ENCODE results near the gene PEX5L.
"Not testable (repeated sequence)": the region's sequence is repeated elsewhere in the genome, so short reads cannot be mapped to it uniquely, and the experiment has no call there.

Gene PEX5L

DNA sequence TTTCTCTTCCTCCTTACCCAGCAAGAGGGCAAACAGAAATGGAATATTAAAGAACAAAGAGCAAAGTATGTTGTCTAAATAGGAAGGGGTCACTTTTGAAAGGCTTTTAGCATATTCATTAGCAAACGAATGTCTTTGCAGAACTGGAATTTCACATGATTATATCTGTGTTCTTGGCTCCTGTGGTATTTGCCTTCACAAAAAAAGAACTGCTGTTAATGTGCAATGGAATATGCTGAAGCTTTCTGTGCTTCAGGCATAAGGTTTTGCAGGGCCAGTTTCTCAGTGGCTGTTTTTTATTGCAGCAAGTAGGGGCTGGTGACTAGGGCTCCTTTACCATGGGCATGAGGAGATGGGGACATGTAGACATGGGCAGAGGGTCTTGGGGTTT lies 210.5 kb downstream of the PEX5L start:
- no peak for DNase-seq

DNA sequence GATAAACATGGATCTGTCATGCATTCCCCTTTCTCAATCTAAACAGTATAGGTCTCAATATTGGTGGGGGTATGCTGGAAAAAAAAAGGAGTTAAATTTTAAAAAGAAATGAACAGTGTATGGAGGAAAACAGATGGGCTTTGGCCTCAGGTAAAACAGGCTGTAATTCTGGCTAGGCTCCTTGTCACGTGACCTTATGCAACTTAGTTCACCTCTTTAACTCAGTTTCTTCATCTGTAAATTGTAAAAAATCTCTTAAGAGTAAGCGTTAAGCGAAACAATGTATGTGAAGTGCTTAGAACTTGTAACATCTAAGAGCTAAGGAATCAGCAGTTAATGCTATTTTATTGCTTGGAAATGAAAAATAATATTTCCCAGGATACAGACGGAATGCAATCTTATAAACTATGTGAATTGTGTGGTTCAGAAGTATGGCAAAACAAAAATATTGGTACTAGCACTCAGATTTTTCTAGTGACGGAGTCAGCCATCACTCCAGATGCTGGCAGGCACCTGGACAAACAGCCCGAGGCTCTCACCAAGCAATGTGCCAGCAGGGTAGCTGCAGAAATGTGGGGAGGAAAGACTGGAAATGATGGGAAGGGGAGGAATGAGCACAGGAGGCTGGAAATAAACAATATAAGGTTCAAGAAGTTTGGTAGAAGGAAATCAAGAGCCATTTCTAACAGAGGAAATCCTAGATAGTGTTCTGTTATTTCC lies 211.1 kb downstream of the PEX5L start:
- no peak for DNase-seq

DNA sequence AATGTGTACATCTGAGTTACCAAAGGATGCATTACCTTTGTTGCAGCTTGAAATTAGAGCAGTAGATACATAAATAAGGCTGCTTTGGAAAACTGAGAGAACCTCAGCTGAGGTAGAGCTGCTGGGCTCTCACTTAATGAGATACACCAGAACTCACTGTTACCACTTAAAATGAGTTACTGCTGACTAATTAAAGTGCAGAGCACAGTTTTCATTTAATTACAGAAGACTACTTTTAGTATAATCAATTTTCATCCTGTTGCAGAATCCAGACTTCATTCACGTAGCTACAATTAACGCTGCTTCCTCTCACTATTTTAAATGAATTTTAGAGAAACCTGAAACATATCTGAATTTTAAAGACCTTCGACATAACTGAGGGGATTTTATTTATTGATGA lies 214.4 kb downstream of the PEX5L start:
- no peak for DNase-seq

DNA sequence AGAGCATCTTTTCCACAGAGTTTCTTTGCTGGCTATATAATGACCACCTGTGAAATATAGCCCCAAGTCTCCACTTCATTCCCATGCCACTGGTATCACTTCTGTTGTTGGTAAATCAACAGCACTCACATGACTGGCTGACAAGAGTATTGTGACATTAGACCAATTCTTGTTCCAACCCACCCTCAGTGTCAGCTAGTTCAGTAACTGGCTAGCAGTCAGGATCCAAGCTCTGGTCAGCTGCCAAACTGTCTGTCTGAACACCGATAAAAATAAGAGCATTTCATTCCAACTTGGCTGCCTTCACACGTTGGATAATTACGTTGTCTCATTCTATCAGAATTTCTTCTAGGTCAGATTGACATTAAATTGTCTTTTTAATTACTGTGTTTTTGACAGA lies 217.4 kb downstream of the PEX5L start:
- DNase-seq: no peak

DNA sequence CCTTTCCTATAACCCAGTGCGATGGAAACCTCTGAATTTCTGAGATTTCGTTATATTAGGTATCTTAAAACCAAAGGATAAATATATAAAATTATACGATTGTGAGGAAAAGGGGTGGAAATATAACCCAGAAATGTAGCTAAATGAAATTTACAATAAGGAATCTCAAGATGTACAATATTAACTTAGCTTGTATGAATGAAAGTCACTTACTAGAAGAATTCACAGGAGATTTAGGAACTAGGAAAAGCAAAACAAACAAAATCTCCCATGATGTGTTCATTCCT lies 224.7 kb downstream of the PEX5L start:
- DNase-seq: no peak

DNA sequence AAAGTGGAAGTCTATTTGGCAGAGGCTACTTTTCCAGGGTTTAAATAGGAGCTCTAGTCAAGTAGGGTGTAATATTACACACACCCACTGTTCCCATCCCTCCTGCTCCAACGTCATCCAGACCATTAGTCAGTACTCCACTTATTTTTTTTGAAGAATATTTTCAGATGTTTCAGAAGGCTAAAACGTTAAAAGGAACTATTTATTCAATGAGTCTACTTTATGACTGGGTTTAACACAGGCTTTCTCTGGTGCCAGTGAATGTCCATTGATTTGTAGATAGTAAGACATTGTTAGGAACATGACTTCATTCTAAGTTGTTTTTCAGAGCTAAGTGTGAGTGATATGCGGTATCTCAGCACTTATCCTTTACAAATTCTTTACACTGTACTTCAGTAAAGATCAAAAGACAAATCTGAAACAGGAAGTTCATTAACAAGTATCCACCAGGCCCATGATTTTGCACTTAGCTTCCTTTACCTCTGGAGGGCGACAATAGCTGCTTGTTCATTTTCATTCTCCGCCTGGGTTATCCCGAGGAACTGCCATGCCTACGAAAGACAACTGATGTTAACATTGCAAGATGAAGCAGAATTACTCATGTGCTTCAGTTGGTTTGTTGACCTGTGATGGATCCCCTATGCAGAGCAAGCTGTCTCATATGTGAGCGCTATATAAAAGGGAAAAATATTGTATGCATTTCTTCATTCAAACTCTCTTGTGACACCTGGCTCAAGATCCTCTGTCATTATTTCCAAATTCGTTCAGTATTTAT lies 225.2 kb downstream of the PEX5L start:
- DNase-seq: peak; percentile 28

DNA sequence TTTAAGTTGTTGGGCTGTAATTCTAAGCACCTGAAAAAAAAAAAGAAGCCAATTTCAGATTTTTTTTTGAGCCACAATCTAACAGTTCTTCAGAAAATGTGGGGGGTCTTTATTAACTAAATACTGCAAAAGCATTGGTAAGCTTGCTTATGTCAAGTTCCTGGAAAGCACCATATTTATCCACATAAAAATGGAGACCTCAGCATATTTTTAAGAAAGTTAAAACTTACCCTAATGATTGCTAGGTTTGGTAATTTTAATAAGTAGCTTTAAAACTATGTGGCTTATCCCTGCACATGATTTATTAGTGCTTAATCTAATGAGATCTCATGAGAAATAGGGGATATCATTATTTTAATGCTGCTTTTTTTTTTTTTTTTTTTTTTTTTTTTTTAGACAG lies 227.1 kb downstream of the PEX5L start:
- DNase-seq: no peak

DNA sequence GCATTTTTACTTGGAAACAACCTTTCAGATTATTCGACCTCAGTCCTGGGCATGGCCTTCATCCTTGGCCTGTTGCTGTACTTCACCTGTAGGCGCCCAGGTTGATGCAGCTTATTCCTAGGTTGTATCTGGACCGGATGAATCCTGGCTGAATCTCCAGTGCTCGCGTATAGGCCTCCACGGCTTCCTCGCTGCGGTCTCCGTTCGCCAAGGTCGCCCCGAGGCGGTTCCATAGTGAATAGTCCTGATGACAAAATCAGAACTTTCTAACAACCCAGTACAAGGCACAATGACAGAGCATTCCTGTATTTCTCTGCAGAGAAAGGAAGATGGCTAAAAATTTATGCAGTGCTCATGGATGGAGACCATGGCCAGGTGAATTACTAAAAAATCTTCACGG lies 229.1 kb downstream of the PEX5L start:
- no peak for DNase-seq

DNA sequence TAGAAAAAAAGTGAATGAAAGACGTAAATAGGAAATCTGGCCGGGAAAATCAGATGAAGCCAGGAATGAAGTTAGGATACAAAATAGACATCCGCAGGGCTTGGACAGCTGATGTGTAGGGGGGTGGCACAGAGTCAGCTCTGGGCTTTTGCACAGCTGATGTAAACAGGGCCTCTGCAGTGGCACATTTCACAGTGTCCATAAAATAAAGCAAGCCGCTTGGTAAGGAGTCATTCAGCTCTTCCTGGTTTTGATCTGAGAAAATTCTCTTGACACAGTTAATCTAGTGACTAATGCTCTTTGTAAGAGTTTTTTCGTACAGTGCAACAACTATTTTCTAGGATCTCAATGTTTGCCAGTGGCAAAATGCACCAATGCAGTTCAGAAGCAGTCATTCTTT lies 230.6 kb downstream of the PEX5L start:
- DNase-seq: no peak

DNA sequence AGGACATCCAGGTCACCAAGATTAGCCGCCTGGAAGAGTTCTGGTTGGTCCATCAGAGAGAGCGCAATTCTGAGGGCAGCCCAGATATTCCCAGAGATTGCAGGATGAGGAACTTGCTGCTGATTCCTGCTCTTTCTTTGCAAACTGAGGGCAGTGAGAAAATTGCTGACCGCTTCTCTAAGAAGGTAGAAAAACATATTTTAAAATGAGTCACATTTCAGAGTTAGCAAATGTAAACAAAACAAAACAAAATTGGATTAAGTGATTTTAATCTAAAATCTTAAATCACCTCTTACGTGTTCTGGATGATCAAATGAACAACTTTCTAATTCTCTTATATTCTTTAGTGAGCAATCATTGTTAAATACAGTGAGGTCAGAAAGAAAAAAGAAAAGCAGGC lies 234.9 kb downstream of the PEX5L start:
- DNase-seq: no peak

DNA sequence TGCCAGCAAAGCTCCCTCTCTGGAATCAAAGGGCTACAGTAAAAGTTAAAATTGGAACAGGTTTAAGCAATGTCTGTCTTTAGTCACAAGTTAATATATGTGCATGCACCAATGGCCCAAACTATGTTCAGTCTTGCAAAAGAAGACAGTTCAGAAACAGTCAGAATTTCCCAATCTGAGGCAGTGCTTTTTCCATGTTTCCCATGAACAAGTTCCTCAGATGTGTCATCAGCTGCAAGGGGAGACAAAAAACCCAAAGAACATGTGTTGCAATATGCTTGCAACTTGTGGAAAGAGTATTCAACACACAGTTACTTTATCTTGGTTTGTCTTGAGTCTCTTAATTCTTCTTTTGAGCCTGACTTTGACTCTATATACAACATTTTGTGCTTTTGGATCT lies 235.5 kb downstream of the PEX5L start:
- DNase-seq: no peak

DNA sequence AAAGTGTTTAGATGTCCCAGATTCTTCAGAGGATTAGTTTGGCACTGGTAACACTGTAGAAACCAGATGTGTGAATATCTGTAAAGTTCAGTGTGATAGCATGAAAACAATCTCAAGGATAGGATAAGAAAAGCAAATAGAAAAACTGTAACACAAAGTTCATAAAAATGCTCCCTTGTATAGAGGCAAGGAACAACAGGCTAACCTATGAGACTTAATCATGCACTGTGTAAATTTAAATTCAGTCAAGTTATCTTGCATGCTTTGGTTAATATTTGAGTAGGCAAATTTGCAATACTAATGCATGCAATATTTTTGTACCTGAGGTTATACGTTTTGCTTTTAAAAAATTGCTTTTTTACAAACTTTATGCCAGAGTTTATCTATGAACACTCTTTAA lies 239.5 kb downstream of the PEX5L start:
- no peak for DNase-seq

DNA sequence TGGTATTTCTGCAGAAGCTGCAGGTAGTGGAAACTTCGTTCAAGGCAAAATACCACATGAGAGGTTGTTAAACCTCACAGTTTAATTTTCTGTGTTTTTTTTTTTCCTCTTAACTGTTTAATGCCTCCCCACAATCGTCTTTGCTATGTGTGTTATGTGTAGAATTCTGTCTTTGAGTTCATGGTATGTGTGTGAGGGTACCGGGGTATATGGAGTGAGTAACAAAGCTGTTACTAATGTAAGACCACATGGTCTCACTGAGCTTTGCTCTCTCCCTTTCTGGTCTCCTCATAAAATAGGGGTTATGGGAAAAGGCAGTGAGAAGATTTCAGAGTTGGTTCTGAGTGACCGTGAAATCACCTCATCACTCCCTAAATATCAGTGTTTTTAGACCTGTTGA lies 240.3 kb downstream of the PEX5L start:
- DNase-seq: no peak

DNA sequence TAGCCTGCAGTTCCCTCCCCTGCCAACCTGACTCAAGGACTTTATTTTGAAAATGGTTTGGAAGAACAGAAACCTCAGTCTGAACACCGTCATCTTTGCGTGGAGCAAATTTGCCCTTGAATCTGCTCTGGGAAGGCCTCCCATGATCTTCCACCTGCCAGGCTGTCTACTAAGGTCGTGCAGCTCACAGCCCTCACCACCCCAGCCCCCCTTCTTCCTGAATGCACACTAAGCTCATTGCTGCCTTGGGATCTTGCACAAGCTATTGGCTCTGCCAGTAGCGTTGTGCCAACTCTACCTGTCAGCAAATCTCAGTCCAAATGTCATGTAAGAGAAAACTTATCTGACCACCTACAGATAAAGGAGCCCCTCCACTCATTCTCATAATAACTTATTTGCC lies 242.4 kb downstream of the PEX5L start:
- no peak for DNase-seq

DNA sequence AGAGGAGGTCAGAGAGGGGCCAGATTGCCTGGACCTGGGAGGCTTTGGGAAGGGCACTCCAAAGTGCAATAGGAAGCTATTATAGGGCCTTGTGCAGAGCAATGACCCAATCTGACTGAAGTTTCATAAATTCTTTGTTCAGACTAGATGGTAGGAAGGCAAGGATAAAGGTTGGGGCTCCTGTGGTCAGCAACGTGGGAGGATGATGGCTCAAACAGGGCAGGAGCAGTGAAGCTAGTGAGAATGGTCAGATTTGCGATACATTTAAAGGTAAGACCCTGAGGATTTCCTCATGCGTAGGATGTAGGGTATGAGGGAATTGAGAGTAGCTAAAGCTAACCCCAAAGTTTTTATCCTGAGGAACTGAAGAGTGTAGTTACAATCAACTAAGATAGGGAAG lies 244.9 kb downstream of the PEX5L start:
- DNase-seq: no peak

DNA sequence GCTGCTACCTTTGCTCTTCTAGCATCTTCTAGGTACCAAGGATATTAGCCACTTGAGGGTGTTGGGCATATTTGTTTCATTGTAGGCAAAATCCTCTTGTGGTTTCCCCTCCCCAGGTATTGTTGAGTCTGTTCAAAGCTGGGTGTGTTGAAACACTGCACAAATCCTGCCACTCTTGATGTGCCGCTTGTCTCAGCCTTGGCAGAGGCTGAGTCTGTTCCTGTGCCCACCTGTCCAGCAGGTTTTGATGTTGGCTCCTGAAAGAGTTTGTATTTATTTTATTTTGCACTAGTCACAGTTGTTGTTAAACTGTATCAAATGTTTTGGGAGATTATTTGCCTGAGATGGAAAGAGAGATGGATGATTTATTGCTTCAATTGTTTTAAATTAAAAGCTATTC lies 247.7 kb downstream of the PEX5L start:
- no peak for DNase-seq

DNA sequence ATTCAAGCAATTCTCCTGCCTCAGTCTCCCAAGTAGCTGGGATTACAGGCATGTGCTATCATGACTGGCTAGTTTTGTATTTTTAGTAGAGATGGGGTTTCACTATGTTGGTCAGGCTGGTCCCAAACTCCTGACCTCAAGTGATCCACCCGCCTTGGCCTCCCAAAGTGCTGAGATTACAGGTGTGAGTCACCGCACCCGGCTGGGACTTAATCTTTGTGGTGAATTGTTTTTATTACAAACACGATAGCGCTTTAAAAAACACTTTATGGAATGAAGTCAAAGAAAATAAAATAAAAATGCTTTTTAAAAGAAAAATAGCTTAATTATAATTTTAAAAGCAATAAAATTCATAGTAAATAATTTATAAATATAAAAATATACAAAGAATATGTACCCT lies 253.9 kb downstream of the PEX5L start:
- not testable (repeated sequence) for DNase-seq

DNA sequence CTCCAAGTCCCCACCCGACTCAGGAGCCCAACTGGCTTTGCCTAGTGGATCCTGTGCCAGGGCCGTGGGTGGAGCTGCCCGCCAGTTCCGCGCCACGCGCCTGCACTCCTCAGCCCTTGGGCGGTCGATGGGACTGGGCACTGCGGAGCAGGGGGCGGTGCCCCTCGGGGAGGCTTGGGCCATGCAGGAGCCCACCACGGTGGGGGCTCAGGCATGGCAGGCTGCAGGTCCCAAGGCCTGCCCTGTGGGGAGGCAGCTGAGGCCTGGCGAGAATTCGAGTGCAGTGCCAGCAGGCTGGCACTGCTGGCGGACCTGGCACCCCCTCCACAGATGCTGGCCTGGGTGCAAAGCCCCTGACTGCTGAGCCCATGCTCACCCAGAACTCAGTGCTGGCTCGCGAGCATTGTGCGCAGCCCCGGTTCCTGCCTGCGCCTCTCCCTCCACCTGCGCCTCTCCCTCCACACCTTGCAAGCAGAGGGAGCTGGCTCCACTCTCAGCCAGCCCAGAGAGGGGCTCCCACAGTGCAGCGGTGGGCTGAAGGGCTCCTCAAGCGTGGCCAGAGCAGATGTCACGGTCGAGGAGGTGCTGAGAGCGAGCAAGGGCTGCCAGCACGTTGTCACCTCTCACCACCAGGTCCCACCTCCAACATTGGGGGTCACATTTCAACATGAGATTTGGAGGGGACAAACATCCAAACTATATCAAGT lies 261.2 kb downstream of the PEX5L start:
- no peak for DNase-seq

DNA sequence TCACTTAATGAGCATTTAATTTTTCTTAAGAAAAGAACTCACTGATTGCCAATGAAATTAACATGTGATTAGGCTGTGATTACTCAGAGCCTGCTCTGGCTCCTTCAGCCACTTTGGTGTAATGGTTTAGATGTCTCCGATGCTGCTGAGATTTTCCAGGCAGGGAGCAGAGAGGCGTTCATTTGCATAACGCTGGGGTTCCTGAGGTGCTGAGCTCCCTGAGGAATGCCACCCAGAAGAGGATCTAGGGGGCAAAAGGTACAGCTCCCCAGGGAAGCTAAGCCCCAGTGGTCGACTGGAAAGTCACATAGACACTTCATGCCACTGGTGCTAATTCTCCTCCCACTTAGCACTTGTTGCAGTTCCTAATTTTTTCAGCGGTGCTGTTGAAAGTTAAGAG lies 264.4 kb downstream of the PEX5L start:
- DNase-seq: no peak

DNA sequence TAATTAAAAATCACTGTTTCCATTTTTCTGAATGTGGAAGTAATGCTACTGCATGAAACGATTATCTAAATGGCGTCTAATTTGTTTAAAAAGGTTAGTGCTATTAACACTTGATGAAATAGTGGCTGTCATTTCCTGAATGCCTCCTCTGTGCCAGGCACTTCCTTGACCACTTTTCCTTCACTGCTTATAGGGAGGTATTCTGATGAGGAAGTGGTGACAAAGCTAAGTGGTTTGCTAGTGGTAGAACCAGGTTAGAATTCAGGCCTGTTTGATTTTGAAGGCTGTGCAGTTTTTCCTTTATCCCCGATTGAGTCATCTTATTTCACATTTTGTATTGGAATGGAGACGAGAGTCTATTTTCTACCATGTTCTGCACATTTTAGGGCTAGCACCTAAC lies 264.9 kb downstream of the PEX5L start:
- no peak for DNase-seq

DNA sequence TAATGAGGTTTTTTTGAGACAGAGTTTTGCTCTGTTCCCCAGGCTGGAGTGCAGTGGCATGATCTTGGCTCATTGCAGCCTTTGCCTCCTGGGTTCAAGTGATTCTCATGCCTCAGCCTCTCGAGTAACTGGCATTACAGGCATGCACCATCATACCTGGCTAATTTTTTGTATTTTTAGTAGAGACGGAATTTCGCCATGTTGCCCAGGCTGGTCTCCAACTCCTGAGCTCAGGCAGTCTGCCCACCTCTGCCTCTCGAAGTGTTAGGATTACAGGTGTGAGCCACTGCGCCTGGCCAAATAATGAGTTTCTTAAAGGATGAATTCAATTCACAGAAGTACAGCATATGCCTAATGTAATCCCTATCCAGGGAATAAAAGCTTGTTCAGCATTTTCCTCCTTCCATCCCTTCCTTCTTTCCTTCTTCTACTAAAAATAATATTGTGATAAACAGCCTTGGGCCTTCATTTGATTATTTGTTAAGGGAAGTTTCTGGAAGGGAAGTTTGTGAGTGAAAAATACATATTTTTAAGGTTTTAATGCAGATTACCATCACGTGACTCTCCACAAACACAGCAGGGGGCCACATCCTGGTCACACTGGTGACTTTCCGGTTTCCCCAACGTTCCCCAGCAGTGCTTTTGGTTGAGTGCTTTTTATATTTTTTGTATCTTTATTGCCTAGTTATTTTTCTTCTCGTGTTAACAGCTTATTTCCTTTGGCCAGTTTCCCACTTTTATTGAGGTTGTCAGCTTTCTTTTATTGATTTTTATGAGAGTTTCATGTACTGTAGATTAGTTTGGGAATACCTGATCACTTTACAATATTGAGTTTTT lies 267.1 kb downstream of the PEX5L start:
- DNase-seq: no peak

DNA sequence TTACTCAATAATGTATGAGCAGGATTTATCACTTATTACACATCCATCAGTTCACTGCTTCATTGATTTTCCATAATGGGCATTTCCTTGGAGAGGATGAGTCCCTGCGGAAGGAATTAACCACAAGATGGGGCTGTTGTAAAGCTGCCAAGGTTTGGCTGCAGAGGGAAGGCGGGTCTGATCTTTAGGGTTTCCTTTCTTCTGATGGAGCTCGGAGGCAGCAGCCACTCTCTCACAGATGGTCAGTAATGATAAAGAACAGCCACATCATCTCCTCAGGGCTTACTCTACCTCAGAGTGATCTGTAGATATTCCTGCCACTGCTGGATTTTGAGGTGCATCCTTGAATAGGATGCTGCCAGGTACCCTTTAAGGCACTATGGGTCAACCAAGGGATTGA lies 268.7 kb downstream of the PEX5L start:
- DNase-seq: no peak

DNA sequence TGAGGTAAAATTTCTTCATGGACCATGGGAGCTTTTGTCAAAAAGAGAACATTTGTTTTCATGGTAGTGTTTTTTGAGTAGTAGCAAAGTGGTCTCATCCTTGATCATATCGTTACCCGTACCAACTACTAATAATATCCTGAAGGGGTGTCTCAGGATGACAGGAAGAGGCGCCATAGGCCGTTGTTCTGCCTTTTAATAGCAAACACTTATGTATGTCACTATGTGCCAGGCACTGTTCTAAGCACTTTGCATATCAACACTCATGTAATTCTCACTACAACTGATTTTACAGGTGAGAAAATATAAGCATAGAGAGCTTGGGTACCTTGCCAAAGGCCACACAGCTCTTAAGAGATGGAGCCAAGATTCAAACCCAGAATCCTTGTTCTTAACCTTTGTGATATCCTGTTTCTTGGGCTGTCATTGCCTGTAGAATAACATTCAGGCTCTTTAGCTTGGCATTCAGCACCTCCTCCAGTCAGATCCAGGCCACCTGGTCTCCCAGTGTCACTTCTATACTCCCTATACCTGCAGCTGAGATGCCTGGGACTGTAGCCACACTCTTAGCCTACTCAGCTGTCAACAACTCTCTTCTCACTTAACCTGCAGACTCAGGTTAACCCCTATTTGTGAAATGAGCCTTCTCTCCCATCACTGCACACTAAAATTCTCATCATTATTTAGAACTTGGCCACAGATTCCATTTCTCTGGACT lies 270.2 kb downstream of the PEX5L start:
- DNase-seq: no peak

Measured in NCI-H774 (cell line).